IMR-90 (cell line): Measurements from ENCODE around the gene LAMB2. TPM values are rescaled to one million over a fixed set of nuclear protein-coding genes. Genes with fewer than 3 reads are reported as not detected.
A peak's percentile ranks its signal among the peaks of the same experiment; 100 is the strongest.

Experiments
- ATAC-seq: fragments of 200-7000 bp; cut with Tn5 transposase; 2 replicates; pipeline ENCODE4 v1.9.1; 2020; ENCODE audit warnings: low read depth, mild to moderate bottlenecking, moderate library complexity
- BruUV-seq: library from RNA; stranded (reverse); fragments of 400-500 nt; replicated peaks from 2 replicates; lab custom pipeline; 2021; lab: Mats Ljungman, UMichigan
- CTCF ChIA-PET: fragments of 300-600 bp; formaldehyde crosslinking; extraction: SDS; loops from one replicate; lab custom pipeline; 2021; ENCODE audit warnings: antibody characterized with exemption; lab: Yijun Ruan, JAX
- POLR2A ChIA-PET: fragments of 300-600 bp; sonication (Branson Sonifier 250); formaldehyde crosslinking; loops from one replicate; lab custom pipeline; 2022; ENCODE audit warnings: antibody characterized with exemption; ENCODE audit not compliant: unreplicated experiment; lab: Charles Lee
- DNase-seq: peaks from one replicate; pipeline ENCODE4 v3.0.0; 2013
- H2AFZ ChIP-seq: replicated peaks from 2 replicates; pipeline ENCODE3; 2013; ENCODE audit warnings: low read length, mild to moderate bottlenecking; ENCODE audit not compliant: poor library complexity
- H2AK5ac ChIP-seq: 2 replicates; pipeline ENCODE4 v1.6.1; 2013; ENCODE audit warnings: low read depth, low read length, inconsistent platforms
- H2AK9ac ChIP-seq: replicated peaks from 2 replicates; pipeline ENCODE3; 2013; ENCODE audit warnings: mild to moderate bottlenecking, low read depth, low read length, moderate library complexity; ENCODE audit not compliant: poor library complexity
- H2BK120ac ChIP-seq: 2 replicates; pipeline ENCODE4 v1.6.1; 2013; ENCODE audit warnings: low read depth, low read length, inconsistent platforms
- H2BK15ac ChIP-seq: 3 replicates; pipeline ENCODE4 v1.6.1; 2013; ENCODE audit warnings: low read depth, low read length, inconsistent platforms
- H2BK20ac ChIP-seq: 2 replicates; pipeline ENCODE4 v1.6.1; 2013; ENCODE audit warnings: low read depth, mild to moderate bottlenecking, inconsistent platforms, low read length, moderate library complexity
- H2BK5ac ChIP-seq: 2 replicates; pipeline ENCODE4 v1.6.1; 2013; ENCODE audit warnings: mild to moderate bottlenecking, low read depth, low read length, inconsistent platforms; ENCODE audit not compliant: poor library complexity, severe bottlenecking
- H3K14ac ChIP-seq: replicated peaks from 2 replicates; pipeline ENCODE4 v1.6.1; 2013; ENCODE audit warnings: low read depth, low read length, inconsistent platforms
- H3K18ac ChIP-seq: 2 replicates; pipeline ENCODE4 v1.6.1; 2013; ENCODE audit warnings: low read depth, low read length, control low read depth
- H3K23ac ChIP-seq: 2 replicates; pipeline ENCODE4 v1.6.1; 2013; ENCODE audit warnings: low read depth, low read length, inconsistent platforms
- H3K27ac ChIP-seq: 2 replicates; pipeline ENCODE4 v1.5.1; 2013; ENCODE audit warnings: mild to moderate bottlenecking, control low read depth, low read length; ENCODE audit not compliant: insufficient read depth
- H3K27me3 ChIP-seq: 2 replicates; pipeline ENCODE4 v1.6.1; 2013; ENCODE audit warnings: low read length; ENCODE audit not compliant: control insufficient read depth, insufficient read depth
- H3K36me3 ChIP-seq: 2 replicates; pipeline ENCODE4 v1.6.1; 2013; ENCODE audit warnings: low read length, mixed read lengths; ENCODE audit not compliant: control insufficient read depth, insufficient read depth
- H3K4ac ChIP-seq: 2 replicates; pipeline ENCODE4 v1.6.1; 2013; ENCODE audit warnings: low read depth, low read length, inconsistent platforms
- H3K4me1 ChIP-seq: 2 replicates; pipeline ENCODE4 v1.6.1; 2013; ENCODE audit warnings: low read length, mixed read lengths; ENCODE audit not compliant: control insufficient read depth, insufficient read depth
- H3K4me2 ChIP-seq: 2 replicates; pipeline ENCODE4 v1.6.1; 2013; ENCODE audit warnings: low read depth, mild to moderate bottlenecking, control low read depth, low read length, moderate library complexity
- H3K4me3 ChIP-seq: 2 replicates; pipeline ENCODE4 v1.5.1; 2013; ENCODE audit warnings: low read depth, mild to moderate bottlenecking, control low read depth, low read length, moderate library complexity; ENCODE audit not compliant: insufficient read depth
- H3K56ac ChIP-seq: 2 replicates; pipeline ENCODE4 v1.6.1; 2013; ENCODE audit warnings: low read length, inconsistent platforms; ENCODE audit not compliant: insufficient read depth; ENCODE audit errors: extremely low read depth
- H3K79me1 ChIP-seq, 2 experiments: 2 replicates each; pipeline ENCODE4 v1.6.1; 2013; ENCODE audit warnings: low read length in 2 of 2, inconsistent platforms in 1 of 2, low read depth in 1 of 2
- H3K9ac ChIP-seq: 2 replicates; pipeline ENCODE4 v1.6.1; 2013; ENCODE audit warnings: low read depth, low read length, control low read depth
- H3K9me1 ChIP-seq: 2 replicates; pipeline ENCODE4 v1.6.1; 2013; ENCODE audit warnings: low read length, inconsistent platforms; ENCODE audit not compliant: insufficient read depth
- H3K9me3 ChIP-seq: 2 replicates; pipeline ENCODE4 v1.6.1; 2013; ENCODE audit warnings: low read length; ENCODE audit not compliant: control insufficient read depth, insufficient read depth
- H4K20me1 ChIP-seq: 2 replicates; pipeline ENCODE4 v1.6.1; 2013; ENCODE audit warnings: low read length, inconsistent platforms; ENCODE audit not compliant: insufficient read depth
- H4K5ac ChIP-seq: 2 replicates; pipeline ENCODE4 v1.6.1; 2013; ENCODE audit warnings: mild to moderate bottlenecking, low read depth, low read length, control low read depth
- H4K8ac ChIP-seq, 2 experiments: 2 replicates each; pipeline ENCODE4 v1.6.1; 2013; ENCODE audit warnings: low read depth in 2 of 2, low read length in 2 of 2, control low read depth in 1 of 2, inconsistent platforms in 1 of 2
- H4K91ac ChIP-seq: 2 replicates; pipeline ENCODE4 v1.6.1; 2013; ENCODE audit warnings: low read depth, low read length, inconsistent platforms; ENCODE audit not compliant: insufficient read depth
- FOS ChIP-seq: fragments of 150-350 bp; IDR thresholded peaks from 2 replicates; pipeline ENCODE4 v1.6.1; 2016; ENCODE audit warnings: low read depth, low read length
- MAZ ChIP-seq: IDR thresholded peaks from 2 replicates; pipeline ENCODE4 v1.6.1; 2012; ENCODE audit warnings: low read depth, mild to moderate bottlenecking, low read length, improper control_type of control experiment, moderate library complexity, borderline replicate concordance
- MXI1 ChIP-seq: IDR thresholded peaks from 2 replicates; pipeline ENCODE4 v1.6.1; 2012; ENCODE audit warnings: low read depth, mild to moderate bottlenecking, low read length, moderate library complexity, borderline replicate concordance
- NFE2L2 ChIP-seq: fragments of 150-350 bp; IDR thresholded peaks from 2 replicates; pipeline ENCODE4 v1.6.1; 2016; ENCODE audit warnings: low read depth, mild to moderate bottlenecking, low read length
- POLR2A ChIP-seq: IDR thresholded peaks from 2 replicates; pipeline ENCODE4 v1.6.1; 2012; ENCODE audit warnings: mild to moderate bottlenecking, low read depth, low read length
- SMC3 ChIP-seq: fragments of 150-350 bp; IDR thresholded peaks from 2 replicates; pipeline ENCODE4 v1.6.1; 2016; ENCODE audit warnings: low read depth, mild to moderate bottlenecking, antibody characterized with exemption, low read length, moderate library complexity
- WGBS, 2 experiments: methylation state at CpG; one replicate each; pipeline versions ENCODE4 v1.1.5 to v1.1.7; 2013; ENCODE audit warnings: missing lambda C conversion rate in 2 of 2; ENCODE audit not compliant: insufficient read length in 1 of 2; ENCODE audit errors: extremely low coverage in 2 of 2; 5-methylcytosine and 5-hydroxymethylcytosine counted together
- dilution Hi-C: fragments of 300-500 bp; cut with HindIII; formaldehyde crosslinking; loops from one replicate; pipeline ENCODE4 v1.14.3; 2018; ENCODE audit warnings: low sequenced_read_pairs; ENCODE audit not compliant: unreplicated experiment
- in situ Hi-C: fragments of 300-500 bp; cut with MboI; formaldehyde crosslinking; loops from 3 replicates; pipeline ENCODE4 v1.14.3; 2019; ENCODE audit warnings: low sequenced_read_pairs, inconsistent platforms, mixed read lengths
- intact Hi-C: fragments of 100-400 bp; cut with micrococcal nuclease; formaldehyde crosslinking; loops from 2 replicates; pipeline ENCODE4 v1.10.0; 2022
- polyA plus RNA-seq, 3 experiments: library from polyadenylated mRNA; depleted of rRNA; stranded (reverse); fragments of >200 nt; gene quantifications; 2 replicates each; pipeline ENCODE4 v1.2.3, GENCODE V29; 2012; ENCODE audit warnings: low replicate concordance in 1 of 3
- total RNA-seq: library from RNA; depleted of rRNA; stranded (reverse); fragments of >200 nt; gene quantifications from 2 replicates; pipeline ENCODE4 v1.2.3, GENCODE V29; 2012

The LAMB2 gene
- total and polyA plus RNA-seq, 2 of the 4 experiments (the other 2 are of a cell fraction), result 213 to 570 TPM

DNA sequence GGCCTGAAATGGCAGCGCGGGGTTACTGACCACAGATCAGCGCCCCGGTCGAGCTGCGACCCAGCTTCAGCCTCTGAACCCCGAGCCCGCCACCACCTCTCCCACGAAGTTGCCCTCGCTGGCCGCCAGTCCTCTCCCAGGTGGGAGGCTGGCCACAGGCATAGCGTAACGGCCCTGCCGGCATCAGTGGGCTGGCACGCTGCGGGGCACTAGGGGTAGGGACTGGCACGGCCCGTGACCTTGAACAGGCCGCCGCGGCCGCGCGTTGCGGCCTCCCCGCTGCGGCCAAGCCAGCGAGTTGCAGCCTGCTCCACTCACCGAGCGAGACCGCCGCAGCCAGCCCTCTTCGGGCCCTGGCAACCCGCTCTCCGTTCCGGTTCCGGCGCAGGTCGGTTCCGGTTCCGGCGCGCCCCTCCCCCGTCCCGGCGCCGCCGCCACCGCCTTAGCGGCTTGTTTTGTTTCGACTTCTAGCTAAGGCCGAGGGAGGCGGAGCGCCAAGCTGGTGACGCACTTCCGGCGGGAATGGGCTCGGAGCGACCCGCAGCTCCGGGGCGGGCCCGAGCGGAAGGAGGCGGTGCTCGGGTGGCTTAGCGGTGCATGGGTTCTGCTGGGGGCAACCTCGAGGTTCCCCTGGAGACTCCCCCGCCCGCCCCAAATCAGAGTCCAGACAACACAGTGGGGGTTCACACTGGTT, 12.3 kb downstream of the LAMB2 start, which contains the start of gene USP19:
Gene USP19, minus strand, starts transcription at position 386 of the 694 bp plus-strand sequence. CDS start 1,678 bp downstream, outside the sequence.
- peak within 1 kb of the TSS; percentile 82 for H4K5ac ChIP-seq
- ATAC-seq, result peak; percentile 94
- peak within 1 kb of the TSS; percentile 95 for H2AK5ac ChIP-seq
- H3K23ac ChIP-seq, result peak within 1 kb of the TSS; percentile 93
- TF ChIP-seq POLR2A (peak; percentile 74), FOS (no peak), MXI1 (no peak), MAZ (peak; percentile 42; the same call in 1 of the 2 replicates), NFE2L2 (no peak), SMC3 (no peak)
- DNase-seq, result peak; percentile 90
- H3K27me3 ChIP-seq, result no peaks in the 10 kb centered on the region
- in situ Hi-C loops (no loop called here), dilution Hi-C loops (no loop called here), intact Hi-C loops (no loop called here)
- peak within 1 kb of the TSS; percentile 89 for H2BK5ac ChIP-seq
- H3K4me1 ChIP-seq, result peaks cover 10% of the 10 kb centered on the region
- peak within 1 kb of the TSS; percentile 87 for H4K91ac ChIP-seq
- H3K4me3 ChIP-seq, result peak within 1 kb of the TSS; percentile 80
- H3K27ac ChIP-seq, result peak within 1 kb of the TSS; percentile 86
- peak within 1 kb of the TSS; percentile 95 for H3K4ac ChIP-seq
- H3K18ac ChIP-seq, result peak within 1 kb of the TSS; percentile 10; the same call in 1 of the 2 replicates
- no peaks in the 10 kb centered on the region for H3K9me3 ChIP-seq
- peak within 1 kb of the TSS; percentile 99 for H2AK9ac ChIP-seq
- H2BK20ac ChIP-seq, result no peak within 1 kb of the TSS
- no peak within 1 kb of the TSS for H2BK15ac ChIP-seq
- 1% methylated on average over 39 of the region's 70 CpGs; no CpG with 5 or more reads in 1 of the 2 experiments for WGBS, 2 experiments
- H3K36me3 ChIP-seq, result peaks cover 74% of the 10 kb centered on the region
- H2BK120ac ChIP-seq, result no peak within 1 kb of the TSS
- peaks cover 4 to 49% of the 10 kb centered on the region in 2 experiments for H3K79me1 ChIP-seq
- peak within 1 kb of the TSS; percentile 94 for H3K14ac ChIP-seq
- H3K9ac ChIP-seq, result peak within 1 kb of the TSS; percentile 90
- H3K9me1 ChIP-seq, result peaks cover 10% of the 10 kb centered on the region; the same call in 1 of the 2 replicates
- H3K56ac ChIP-seq, result peak within 1 kb of the TSS; percentile 62
- no TSS peak for BruUV-seq
- peak within 1 kb of the TSS; percentile 97 for H2AFZ ChIP-seq
- peaks cover 6% of the 10 kb centered on the region for H4K20me1 ChIP-seq
- H4K8ac ChIP-seq, result peak within 1 kb of the TSS; percentile 91 to 96
- ChIA-PET CTCF (interaction anchor here (0.6 kb wide), 2 partner anchors 26 to 288 kb away, joined by 3 to 4 read pairs; no protein-coding TSS in a partner anchor), POLR2A (interaction anchor here (0.6 to 1.3 kb wide), 5 partner anchors 12 to 204 kb away, joined by 3 to 7 read pairs (median 3); partner anchors contain the start of genes LAMB2 and WDR6)
- H3K4me2 ChIP-seq, result peak within 1 kb of the TSS; percentile 98
